HG02973 (cell line): ENCODE measurements around the gene ANKS1A.

Experiments used
- ATAC-seq: cut with Tn5 transposase; IDR thresholded peaks from one replicate; pipeline ENCODE4 v1.9.1; 2021; ENCODE audit warnings: moderate library complexity; ENCODE audit not compliant: unreplicated experiment

The ANKS1A gene

DNA sequence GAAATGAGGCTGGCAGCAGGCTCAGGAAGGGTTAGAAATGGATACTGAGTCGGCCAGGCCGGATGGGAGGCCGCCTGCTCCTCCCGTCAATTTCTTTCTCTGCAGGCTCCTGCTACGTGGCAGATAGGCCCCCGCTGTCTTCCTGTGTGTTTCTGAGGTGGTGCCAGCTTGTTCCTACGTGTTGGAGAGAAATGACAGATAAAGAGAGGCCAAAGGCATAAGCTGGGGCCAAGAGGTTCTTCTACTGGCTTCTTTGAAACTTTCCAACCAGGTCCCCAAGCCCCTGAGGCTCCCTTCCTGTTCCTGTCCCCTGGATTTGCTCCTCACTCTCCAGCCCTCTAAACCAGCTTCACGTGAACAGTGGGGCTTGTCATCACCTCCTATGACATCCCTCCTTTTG is 175.2 kb downstream of the ANKS1A start:
- no peak for ATAC-seq

DNA sequence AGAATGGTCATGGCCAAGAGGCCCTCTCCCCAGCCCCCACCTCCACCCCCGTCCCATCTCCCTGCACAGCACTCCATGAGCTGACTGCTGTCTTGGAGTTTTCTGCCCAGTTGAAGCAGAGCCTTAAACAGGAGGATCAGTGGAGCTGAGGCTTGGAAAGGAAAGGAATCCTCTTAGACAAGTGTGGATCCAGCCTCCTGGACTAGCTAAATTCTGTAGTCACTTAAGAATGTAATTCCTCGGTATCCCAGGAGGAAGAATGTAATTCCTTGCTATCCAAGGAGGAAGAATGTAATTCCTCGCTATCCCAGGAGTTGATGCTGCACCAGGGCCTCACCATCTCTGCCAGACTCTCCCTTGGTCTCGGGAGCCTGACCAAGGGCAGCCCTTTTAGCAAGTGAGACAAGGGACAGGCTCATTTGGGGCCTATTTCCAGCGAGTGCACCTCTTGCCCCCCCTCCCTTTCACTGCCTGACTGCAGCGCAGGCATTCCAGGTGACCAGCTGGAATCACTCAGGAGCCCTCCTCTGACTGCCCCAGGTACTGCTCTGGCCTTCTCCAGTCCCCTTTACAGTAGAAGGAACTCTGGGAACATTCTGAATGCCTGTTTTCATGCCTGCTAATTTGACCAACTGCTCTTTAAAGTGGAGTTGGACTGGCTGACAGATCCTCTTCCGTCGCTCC is 175.8 kb downstream of the ANKS1A start:
- no peak for ATAC-seq

DNA sequence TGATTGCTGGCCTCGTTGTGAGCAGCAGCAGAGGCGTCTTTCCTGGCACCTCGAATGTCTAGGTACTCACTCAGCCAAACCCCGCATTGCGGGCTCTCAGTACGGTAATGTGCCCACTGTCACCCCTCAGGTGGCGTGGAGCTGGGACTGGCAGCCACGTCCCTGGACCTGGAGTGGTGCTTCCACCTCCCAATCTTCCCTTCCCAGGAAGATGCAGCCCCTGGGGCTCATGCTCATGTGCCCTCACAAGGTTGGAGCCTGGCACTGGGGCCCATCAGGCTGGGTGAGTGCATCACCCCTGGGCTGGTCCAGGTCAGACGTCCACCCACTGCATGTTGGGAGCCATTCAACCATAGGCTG is 176.4 kb downstream of the ANKS1A start:
- no peak for ATAC-seq

DNA sequence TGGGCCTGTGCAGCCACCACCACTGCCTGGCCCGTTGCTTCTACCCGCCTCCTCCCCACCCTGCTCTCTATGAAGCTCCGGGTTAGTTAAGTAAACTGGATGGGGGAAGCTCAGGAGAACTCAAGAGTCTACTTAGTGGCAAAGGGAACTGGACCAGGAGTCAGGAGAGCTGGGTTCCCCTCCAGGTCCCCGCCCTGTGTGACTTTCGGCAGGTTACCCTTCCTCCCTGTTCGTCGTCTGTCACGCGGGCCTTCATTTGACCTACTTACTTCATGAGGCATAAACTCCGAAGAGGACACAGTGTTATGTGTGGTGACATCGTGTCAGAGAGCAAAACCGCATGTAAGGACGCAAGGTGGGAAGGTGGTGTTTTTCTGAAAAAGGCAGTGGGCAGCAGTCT is 176.8 kb downstream of the ANKS1A start:
- no peak for ATAC-seq

DNA sequence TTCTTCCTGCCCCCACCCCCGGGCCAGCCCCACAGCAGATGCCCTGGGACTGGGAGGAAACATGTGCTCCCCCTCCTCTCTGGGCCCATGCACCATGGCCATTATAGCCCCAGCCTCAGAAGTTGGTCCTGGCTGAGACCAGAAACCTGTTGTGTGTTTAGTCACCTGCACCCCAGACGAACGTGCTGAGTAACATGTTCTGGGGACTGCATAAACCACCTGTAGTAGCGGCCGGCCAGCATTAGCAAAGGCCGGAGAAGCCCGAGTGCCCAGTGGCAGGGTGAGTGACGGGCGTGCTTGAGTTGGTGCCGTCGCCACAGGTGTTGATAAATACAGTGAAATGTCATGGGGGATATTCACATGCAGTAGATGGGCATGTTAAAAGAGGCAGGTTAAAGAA is 178.2 kb downstream of the ANKS1A start:
- ATAC-seq: no peak

DNA sequence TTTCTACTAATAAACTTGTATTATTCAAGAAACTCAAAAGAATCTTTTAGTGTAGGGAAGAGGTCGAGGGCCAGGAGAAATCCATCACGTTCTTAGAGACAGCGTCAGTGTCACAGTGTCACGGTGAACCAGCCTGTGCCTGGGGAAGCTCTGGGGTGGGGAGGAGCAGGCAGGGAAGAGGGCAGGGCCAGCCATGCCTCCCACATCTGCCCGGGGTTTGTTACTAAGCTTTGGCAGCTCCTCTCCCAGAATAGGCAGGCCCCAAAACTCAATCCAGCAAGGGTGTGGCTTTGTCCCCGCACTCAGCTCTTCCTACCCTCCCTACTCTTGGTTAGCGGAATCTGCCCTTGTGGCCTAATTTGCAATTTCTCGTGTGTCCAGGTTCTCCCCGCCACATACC is 179.2 kb downstream of the ANKS1A start:
- ATAC-seq: no peak

DNA sequence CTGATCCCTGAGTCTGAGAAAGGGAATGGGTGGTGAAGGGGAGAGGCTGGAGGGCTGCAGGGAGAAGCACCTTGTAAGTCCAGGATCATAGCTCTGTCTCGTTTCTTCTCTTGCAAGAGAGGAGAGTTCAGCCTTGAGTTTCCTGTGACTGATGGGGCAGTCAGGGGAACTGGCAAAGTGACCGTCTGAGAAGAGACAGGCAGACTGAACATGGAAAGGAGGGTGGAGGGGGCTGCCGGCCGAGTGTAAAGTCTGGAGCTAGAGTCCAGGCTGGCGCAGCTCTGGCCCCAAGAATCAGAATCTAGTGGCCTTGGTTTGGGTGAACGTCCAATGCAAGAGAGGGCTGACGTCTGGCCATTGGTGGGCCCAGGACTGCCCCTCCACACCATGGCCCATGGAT is 179.6 kb downstream of the ANKS1A start:
- ATAC-seq: no peak

DNA sequence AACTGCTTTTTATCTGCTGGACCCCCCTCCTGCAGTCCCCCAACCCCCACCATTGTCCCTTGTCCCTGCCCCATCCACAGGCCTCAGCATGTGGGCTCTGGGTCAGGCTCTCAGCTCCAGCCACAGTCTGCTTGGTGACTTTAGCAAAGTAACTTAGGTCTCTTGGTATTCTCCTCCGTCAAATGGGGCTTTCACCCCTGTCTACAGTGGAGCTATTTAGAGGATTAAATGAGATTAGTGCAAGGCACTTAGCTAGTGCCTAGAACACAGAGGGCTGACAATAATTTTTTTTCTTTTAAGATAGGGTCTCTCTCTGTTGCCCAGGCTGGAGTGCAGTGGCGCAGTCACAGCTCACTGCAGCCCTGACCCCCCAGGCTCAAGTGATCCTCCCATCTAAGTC is 180.2 kb downstream of the ANKS1A start:
- no peak for ATAC-seq

DNA sequence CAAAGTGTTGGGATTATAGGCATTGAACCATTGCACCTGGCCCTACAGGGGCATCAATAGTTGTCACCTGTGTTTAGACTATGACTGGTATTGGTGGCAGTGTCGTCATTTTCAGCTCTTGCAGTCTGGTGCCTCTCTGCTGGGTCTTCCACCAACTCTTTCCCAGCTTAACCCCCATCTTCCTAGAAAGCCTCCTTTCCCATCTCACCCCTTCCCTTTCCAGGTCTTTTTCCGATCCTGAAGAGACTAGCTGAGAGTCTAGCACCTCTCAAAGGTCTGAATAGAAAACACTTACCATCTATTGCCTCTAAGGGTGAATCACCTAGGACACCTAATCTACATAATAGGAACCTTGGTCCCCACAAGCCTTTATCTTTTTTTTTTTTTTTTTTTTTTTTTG is 181.1 kb downstream of the ANKS1A start:
- no peak for ATAC-seq

DNA sequence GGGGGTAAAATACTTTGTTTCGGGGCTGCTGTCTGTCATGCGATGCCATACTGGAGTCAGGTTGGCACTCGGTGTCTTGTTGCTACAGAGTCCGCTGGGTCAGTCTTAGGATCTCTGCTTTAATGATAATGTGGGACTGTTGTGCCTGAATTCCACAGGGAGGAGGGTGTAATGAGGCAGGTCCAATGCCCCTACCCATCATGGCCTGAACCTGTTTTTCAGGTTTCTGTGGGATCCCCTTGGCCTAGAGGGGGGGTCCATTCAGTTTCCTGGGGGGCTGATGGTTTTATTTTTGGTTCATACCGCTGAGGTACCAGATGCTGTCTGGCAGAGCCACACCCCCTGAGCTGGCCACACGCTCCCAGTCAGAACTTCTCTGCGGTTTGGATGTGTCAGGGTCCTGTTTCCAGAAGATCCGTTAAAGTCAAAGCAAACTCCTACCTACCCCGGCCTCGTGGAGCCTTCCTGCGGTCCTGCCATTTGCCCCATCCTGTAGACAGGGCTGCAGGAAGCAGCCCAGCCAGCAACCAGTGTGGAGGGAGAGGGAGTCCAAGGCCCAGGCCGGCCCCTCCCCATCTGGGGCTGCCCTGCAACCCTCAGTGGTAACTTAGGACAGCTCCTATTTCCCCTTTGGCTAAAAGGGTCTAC is 182.4 kb downstream of the ANKS1A start:
- ATAC-seq: no peak

DNA sequence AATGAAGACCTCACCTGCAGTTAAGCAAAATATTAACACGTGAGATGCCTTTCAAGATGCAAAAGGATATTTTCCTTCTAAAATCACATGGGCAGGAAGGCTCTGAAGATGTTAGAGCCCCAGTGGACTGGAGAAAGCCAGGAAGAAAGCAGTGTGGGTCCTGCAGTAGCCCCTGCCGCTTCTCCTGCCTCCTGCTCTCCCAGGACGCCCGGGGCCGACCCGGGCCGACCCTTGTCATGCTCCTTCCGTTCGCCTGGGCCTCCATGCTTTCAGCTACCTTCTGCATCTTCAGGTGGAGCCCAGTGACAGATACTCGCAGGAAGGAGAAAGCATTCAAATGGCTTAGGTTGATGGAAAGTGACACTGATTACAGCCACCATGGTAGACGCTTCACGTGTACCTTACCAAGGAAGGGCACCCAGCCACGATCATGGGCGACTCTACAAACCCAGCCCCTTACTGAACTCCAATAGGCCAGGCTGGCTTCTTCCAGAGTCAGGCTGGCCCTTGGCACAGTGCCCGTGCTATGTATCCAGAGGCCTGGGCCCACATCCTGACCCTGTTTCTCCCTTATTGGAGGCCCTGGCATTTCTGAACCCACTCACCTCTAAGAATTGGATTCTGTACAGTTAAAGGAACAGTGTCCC is 183.1 kb downstream of the ANKS1A start:
- no peak for ATAC-seq

DNA sequence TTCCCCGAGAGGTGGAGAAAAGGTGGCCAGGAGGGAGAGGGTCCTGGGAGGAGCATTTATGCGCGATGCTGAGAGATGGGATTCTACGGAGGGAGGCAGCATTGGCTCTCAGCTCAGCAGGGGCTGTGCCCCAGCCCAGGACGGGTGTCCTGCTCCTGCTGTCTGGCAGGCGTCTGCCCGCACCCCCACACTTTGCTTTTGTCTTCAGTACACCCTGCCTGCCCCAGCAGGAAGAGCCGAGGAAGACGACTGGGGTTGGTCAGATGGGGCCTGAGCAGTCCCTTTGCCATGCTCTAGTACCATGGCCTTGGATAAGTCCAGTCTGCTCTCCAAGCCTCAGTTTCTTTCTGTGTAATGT is 183.6 kb downstream of the ANKS1A start:
- ATAC-seq: no peak

DNA sequence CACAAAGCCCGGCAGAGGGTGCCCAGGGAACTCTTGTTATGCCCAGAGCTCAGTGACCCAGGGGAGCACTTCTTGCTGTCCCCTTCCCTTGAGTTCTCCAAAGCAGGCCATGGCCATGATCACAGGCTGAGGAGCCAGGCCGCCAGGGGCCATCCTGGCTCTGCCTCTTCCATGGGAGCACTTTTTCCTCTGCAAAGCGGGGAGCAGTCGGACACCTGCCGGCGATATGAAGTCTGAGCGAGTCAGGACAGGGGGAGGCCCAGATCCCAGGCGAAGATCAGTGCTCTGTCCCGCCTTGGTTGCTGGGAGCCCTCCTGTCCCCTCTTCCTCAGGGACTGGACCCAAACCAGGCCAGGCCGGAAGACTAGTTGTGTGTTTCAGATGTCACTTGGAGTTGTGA is 184.2 kb downstream of the ANKS1A start:
- no peak for ATAC-seq

DNA sequence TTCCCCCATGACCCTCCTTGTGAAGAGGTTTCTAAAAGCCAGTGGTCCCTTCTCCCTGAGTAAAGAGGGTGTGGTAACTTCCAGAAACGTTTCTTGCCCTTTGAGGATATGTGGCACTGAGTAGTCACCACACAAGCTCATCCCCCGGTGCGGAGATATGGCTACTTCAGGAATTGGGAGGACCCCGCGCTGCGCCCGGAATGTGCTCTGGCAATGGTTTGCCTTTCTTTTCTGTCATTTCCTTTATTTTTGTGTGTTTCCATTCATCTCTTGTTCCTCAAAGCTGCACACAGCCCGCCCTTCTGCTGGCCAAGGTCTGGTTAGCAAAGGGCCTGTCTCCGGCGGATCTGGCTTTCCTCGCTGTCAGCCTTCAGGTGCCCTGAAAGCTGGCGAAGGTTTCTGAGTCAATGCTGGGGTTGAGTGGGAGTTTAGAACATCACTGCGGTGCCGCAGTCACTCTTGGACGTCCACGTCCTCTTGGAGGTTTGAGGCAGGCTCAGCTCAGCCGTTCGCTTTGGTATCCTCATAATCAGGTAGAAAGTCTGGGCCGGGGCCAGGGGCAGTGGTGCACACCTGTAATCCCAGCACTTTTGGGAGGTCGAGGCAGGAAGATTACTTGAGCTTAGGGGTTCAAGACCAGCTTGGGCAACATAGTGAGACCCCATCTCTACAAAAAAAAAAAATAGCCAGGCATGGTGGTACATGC is 184.9 kb downstream of the ANKS1A start:
- no peak for ATAC-seq

DNA sequence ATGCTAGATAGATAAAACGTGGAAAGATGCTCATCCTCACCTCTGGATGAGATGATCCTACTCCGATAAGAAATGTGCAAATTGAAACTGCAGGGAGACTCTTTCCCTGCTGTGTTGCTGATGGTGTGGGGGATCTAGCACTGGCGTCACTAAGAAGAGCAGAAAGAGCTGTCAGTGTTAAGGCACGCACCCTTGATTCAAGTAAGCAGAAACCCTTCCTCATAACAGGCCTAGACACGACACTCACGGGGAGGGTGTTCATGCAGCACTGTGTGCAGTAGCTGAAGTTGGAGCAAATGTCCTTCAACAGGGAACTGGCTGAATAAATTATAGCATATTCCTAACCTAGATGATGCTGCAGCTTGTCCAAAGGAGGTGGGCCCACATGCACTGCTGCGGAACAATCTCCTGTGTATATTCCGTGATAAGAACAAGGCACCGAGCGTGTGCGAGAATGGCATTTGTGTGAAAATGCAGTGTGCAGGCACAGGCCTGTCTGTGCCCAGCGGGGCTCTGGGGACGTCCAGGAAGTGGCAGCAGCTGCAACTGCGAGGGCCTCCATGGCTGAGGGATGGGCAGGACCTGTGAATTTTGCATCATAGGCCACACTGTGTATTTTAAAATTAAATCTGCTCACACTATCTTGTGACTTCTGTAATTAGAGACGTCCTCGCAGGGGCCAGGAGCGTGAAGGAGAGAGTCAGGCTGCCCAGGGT is 188.1 kb downstream of the ANKS1A start:
- ATAC-seq: no peak

DNA sequence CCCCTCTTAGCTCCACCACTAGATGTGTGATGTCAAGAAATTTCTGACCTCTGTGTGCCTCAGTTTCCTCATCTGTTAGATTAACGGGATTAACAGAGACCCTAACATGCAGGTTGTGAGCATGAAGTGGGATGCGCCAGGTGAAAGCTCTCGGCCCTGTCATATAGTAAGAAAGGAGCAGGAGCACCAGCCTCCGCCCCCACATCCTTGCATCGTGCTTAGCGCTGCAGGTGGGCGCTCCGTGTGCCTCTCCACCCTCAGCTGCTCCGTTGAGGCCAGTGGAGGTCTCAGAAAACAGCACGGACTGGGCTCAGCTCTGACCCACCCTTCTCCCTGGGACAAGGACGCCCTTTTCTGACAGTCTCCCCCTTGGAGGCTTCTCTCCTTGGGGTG is 188.7 kb downstream of the ANKS1A start:
- ATAC-seq: no peak

DNA sequence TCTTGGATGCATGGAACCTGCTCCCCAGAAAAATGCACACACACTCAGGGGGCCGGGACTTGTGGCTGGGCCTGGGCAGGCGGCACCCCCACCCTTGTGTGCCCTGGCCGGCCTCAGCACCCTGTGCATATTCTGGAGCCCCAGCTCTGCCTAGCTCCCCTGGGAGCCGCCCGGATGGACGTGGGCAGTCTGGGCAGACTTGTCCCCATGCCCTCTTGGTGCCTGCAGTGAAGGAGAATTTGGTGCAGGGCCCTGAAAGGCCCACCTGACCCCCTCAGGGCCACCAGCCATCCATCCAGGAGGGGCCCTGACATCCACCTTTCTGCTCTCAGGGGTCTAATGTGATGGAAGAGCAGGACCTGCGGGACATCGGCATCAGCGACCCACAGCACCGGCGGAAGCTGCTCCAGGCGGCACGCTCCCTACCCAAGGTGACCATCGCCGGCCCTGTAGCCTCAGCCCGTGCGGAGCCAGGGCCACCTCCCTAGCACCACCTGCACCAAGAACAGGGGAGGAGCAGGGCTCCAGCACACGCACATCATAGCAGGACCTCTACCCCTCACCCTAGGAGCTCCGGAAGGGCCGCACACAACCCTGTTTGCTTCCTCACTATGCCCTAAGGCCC is 189.3 kb downstream of the ANKS1A start:
- ATAC-seq: no peak

DNA sequence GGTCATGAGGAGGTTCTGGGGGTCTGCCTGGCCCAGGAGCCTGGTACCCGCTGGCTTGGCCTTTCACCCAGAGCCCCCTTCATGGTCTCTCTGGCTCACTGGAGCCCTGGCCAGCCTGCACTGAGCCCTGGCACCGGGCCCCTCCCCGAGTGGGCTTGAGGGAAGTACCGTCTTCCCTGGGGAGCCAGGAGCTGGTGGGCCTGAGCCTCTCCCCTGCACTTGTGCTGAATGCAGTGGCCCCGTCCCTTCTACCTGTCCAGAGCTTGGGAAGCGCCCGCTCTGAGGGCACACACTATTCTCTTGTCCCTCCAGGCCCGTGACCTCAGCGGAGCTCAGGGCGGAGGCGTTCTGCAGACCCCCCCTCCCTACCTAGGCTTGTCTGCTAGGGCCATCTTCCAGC is 189.8 kb downstream of the ANKS1A start:
- ATAC-seq: no peak

DNA sequence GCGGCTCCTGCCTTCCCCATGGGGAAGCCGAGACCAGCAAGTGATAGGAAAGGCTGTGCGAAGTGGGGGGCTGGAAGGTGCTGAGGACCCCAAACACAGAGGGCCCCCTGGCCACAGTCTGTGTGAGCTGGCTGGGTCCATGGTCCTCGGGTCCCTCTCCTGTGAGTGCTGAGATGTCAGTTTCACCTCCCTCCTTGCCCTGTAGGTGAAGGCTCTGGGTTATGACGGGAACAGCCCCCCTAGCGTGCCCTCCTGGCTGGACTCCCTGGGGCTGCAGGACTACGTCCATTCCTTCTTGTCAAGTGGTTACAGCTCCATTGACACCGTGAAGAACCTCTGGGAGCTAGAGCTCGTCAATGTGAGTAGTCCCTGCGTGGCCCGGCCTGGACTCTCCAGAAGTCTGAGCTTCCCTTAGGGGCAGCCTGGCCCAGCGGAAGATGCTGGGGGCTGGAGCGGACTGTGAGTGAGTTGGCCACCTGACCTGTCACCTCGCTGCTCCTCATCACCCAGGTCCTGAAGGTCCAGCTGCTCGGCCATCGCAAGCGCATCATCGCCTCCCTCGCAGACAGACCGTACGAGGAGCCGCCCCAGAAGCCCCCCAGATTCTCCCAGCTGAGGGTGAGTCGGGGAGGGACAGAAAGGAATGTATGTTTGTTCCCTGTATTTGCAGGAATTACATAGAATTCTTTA is 190.4 kb downstream of the ANKS1A start:
- ATAC-seq: no peak

DNA sequence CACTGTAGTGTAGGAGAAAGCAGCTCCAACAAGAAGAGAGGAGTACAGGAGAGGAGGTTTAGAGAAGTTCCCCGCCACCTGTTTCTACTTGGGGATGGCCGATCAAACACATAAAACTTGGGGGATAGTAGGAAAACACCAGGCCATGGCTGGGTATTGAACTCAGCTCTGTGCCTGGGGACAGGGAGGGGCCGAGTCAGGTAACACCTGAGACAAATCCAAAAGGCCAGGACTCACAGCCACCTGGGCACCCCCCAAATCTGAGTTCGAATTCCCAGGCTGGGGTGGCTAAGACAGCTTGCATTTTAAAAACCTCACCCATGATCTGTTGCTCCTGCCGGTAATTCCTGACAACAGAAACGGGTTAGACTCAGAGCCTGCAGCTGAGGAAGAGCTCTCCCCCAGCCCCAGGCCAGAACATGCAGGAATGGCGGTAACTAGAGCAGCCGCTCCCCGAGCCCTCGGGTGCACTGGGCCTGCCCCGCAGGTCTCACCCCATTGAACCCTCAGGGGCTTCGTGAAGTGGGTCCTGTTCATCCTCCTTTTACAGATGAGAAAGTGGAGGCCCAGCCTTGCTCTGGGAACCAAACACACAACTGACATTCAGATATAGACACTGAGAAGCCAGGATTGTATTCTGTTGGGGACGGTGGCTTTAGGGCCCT is 191.1 kb downstream of the ANKS1A start:
- ATAC-seq: no peak
